Muscle layer of duodenum (tissue), 2 donors: ENCODE results near the gene MATK.
A peak's percentile ranks its signal among the peaks of the same experiment; 100 is the strongest.

Source experiments
- H3K27ac ChIP-seq: one replicate; pipeline ENCODE4 v1.7.0; 2013; ENCODE audit warnings: mild to moderate bottlenecking, low read length
- H3K27me3 ChIP-seq: one replicate; pipeline ENCODE4 v1.7.0; 2013; ENCODE audit warnings: low read depth, mild to moderate bottlenecking, control low read depth, low read length
- H3K36me3 ChIP-seq, 2 donors: one replicate each; pipeline ENCODE4 v1.7.0; 2013; ENCODE audit warnings: low read length in 2 of 2, control low read depth in 1 of 2, mild to moderate bottlenecking in 1 of 2; ENCODE audit not compliant: insufficient read depth in 2 of 2, control insufficient read depth in 1 of 2
- H3K4me1 ChIP-seq, 2 donors: one replicate each; pipeline ENCODE4 v1.7.0; 2013; ENCODE audit warnings: low read length in 2 of 2, mild to moderate bottlenecking in 2 of 2, control low read depth in 1 of 2, moderate library complexity in 1 of 2; ENCODE audit not compliant: insufficient read depth in 2 of 2, control insufficient read depth in 1 of 2
- H3K4me3 ChIP-seq, 2 donors: one replicate each; pipeline ENCODE4 v1.7.0; 2013; ENCODE audit warnings: low read length in 2 of 2, low read depth in 1 of 2, mild to moderate bottlenecking in 1 of 2
- H3K9me3 ChIP-seq, 2 donors: one replicate each; pipeline ENCODE4 v1.7.0; 2013; ENCODE audit warnings: low read length in 2 of 2, control low read depth in 1 of 2, mild to moderate bottlenecking in 1 of 2; ENCODE audit not compliant: control insufficient read depth in 1 of 2
- donor health status: healthy.

Gene MATK

DNA sequence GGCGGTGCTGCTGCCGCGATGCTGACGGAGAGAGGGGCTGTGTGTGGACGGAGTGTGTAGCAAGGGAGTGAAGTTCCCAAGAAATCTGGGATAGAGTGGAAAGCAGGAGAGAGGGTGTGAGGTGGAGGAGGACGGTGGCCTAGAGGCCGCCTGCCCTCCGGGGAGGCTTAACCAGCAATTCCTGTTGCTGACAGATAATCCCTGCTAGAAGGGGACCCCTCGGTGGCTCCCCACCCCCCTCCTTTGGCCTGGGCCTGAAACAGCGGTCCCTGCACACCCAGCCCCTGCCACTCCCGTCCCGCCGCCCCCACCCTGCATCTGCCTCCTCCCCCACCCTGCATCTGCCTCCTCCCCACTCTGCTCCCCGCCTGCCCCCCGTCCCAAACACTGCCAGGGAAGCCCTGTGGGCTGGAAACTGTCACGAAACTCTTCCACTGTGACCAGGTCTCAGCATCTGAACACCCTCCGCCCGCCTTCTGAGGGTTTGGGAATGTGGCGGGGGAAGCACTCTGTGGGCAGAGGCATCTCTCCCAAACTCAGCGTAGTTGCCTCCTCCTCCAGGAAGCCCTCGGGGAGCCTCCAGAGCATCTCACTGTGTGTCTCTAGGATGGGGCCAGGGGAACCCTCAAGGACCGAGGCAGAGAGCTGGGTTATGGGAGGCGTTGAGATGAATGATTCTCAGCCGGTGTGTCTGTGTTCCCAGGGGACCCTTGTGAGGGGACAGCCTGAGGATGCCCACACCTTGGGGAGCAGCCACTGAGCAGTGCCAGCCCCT is 17.1 kb upstream of the MATK start:
- Histone ChIP-seq H3K9me3 (no peaks in the 10 kb centered on the region), H3K27ac (no peak overlapping the region), H3K36me3 (no peaks in the 10 kb centered on the region), H3K4me3 (no peak overlapping the region), H3K4me1 (peaks cover 0 to 12% of the 10 kb centered on the region in 2 donors), H3K27me3 (peaks cover 11% of the 10 kb centered on the region)

DNA sequence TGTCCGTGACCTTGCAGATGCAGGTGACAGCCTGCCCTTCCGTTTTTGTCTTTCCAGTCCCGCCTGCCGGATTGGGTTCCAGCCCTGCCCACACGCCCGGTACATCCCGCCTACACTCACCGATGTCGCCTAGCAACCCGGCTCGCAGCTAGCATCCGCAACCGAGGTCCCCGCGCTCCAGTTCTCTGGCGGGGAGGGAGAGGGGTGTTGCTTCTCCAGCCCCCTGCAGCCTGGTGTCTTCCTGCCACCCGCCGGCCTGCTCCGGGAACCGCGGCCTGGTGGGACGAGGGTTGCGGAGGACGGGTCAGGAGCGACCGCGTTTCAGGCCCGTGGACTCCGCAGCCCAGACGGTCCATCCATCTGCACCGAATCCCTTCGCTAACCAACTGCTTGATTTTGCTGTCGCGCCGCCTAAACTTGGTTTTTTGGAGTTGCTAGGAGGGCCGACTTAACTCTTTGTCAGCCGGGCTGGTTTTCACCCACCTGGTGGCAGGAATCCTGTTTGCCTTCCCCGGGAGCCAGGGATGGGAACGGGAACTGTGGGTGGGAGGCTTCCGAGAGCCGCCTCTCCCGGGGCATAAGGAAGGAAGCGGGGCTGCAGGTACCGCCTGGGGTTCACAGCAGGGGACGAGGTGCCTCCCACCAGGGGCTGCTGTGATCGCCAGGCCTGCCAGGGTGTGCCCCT is 15.4 kb upstream of the MATK start:
- H3K27ac ChIP-seq, result no peak overlapping the region
- peaks cover 0 to 4% of the 10 kb centered on the region in 2 donors for H3K9me3 ChIP-seq
- H3K27me3 ChIP-seq, result peaks cover 11% of the 10 kb centered on the region
- no peaks in the 10 kb centered on the region for H3K36me3 ChIP-seq
- peaks cover 0 to 12% of the 10 kb centered on the region in 2 donors for H3K4me1 ChIP-seq
- peak overlapping the region in 1 of 2 donors; percentile 53 for H3K4me3 ChIP-seq

DNA sequence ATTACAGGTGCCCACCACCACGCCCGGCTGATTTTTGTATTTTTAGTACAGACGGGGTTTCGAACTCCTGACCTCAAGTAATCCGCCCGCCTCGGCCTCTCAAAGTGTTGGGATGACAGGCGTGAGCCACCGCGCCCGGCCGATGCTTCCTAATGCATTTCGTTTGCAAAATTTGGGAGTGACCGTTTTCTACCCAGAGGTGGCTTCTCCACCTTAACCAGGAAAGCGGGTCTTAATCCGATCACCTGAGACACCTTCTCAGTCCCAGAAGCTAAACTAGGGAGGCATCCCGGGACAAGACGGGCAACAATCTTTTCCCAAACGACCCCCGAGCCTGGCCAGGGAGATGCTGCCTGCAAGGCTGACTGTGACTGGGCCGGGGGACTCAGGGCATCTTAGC is 14.8 kb upstream of the MATK start:
- no peak overlapping the region for H3K27ac ChIP-seq

DNA sequence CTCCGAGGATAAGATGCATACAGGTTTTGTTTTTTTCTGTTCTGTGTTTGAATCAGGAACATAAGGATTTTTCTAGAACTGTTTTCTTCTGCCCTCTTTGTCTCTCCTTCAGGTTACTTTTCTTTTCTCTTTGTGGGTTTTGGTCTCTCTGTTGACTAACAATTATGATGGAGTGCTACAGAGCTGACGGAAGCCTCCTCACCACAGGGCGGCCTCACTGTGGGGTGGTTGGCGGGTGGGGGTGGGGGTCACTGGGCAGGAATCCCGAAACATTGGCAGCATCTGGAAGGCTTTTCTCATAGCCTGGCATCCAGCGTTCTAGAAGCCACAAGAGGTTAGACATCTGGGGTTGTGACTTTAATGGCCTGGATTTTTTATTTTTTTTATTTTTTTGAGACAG is 12.0 kb upstream of the MATK start:
- Histone ChIP-seq H3K36me3 (no peaks in the 10 kb centered on the region), H3K27me3 (peaks cover 11% of the 10 kb centered on the region), H3K9me3 (peaks cover 0 to 5% of the 10 kb centered on the region in 2 donors), H3K4me1 (peaks cover 0 to 12% of the 10 kb centered on the region in 2 donors), H3K27ac (no peak overlapping the region), H3K4me3 (no peak overlapping the region)

More for the DNA sequence above, 14.8 kb upstream of the MATK start:
- no peaks in the 10 kb centered on the region for H3K36me3 ChIP-seq
- H3K9me3 ChIP-seq, result peaks cover 0 to 5% of the 10 kb centered on the region in 2 donors
- H3K27me3 ChIP-seq, result peaks cover 11% of the 10 kb centered on the region
- peaks cover 0 to 12% of the 10 kb centered on the region in 2 donors for H3K4me1 ChIP-seq
- peak overlapping the region in 1 of 2 donors; percentile 53 for H3K4me3 ChIP-seq

DNA sequence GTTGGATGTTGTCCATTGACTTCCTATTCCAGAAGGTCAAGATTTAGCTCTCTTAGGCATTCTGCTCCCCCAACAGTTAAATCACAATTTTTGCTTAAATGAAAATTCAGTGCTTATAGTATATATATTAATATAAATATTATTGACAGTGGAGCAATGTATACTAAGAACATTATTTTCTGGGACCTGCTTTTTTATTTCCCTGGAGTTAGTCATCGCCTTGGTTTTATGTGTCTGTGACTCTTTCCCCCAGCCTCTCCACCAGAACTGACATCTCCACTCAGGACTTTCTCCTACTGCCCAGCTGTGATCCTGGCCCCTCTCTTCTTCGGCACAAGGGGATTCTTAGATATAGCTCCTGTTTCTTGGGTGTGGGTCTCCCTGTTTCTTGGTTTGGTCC is 10.2 kb upstream of the MATK start:
- H3K4me1 ChIP-seq, result peaks cover 0 to 6% of the 10 kb centered on the region in 2 donors
- peaks cover 0 to 5% of the 10 kb centered on the region in 2 donors for H3K9me3 ChIP-seq
- H3K4me3 ChIP-seq, result no peak overlapping the region
- H3K27ac ChIP-seq, result no peak overlapping the region
- no peaks in the 10 kb centered on the region for H3K36me3 ChIP-seq
- peaks cover 9% of the 10 kb centered on the region for H3K27me3 ChIP-seq

DNA sequence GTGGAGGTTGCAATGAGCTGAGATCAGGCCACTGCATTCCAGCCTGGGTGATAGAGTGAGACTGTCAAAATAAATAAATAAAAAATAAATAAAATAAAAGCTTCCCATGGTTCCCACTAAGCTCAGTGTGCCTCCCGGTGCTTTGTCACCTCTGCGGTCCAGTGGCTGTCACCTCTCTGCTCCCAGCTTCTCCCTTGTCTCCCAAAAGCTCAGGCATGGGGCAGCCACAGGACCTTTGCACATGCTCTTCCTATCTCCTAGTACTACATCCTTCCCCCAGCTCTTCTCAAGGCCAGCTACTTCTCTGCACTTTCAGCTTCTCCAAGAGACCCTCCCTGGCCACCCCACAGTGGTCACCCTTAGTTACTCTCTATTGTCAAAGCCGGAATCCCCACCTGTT is 7.6 kb upstream of the MATK start:
- Histone ChIP-seq H3K4me1 (no peaks in the 10 kb centered on the region), H3K27me3 (no peaks in the 10 kb centered on the region), H3K4me3 (no peak overlapping the region), H3K36me3 (no peaks in the 10 kb centered on the region), H3K9me3 (peaks cover 0 to 5% of the 10 kb centered on the region in 2 donors), H3K27ac (no peak overlapping the region)

DNA sequence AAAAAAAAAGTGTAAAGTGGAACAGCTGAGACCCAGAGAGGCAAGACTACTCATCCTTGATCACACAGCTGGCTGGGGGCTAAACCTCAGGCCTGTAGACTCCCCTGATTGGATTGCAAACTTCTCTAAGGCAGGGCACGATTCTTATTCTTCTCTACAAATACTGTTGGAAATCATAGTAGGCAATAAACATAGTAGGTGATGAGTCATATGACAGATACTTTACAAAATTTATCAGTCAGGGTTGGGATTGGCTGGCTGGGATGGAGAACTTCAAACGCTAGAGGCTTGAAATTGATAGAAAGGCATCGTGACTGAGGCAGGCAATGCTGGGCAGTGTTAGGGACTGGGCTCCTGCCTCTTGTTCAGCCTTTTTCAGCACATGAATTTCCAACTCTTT is 5.9 kb upstream of the MATK start:
- Histone ChIP-seq H3K36me3 (no peaks in the 10 kb centered on the region), H3K9me3 (peaks cover 0 to 5% of the 10 kb centered on the region in 2 donors), H3K27me3 (no peaks in the 10 kb centered on the region), H3K4me1 (no peaks in the 10 kb centered on the region), H3K27ac (no peak overlapping the region), H3K4me3 (no peak overlapping the region)

DNA sequence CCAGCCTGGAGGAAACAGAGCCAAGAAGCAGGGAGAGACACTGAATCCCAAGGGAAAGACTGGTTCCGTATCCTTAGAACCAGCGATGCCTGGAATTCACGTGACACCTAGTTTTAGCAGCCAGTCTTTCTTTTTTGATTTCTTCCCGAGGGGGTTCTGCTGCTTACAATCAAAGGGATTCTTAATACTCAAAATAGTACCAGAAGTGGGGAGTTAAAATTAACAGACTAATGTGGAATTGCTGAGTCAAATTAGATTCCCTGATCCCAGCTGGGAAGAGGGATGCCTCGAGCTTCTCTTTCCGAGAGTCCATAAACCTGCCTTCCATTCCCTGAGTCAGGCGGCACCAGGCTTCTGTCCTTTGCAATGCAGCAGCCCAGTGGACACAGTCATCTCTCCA is 4.8 kb upstream of the MATK start:
- H3K27ac ChIP-seq, result no peak overlapping the region
- H3K4me1 ChIP-seq, result peaks cover 0 to 3% of the 10 kb centered on the region in 2 donors

DNA sequence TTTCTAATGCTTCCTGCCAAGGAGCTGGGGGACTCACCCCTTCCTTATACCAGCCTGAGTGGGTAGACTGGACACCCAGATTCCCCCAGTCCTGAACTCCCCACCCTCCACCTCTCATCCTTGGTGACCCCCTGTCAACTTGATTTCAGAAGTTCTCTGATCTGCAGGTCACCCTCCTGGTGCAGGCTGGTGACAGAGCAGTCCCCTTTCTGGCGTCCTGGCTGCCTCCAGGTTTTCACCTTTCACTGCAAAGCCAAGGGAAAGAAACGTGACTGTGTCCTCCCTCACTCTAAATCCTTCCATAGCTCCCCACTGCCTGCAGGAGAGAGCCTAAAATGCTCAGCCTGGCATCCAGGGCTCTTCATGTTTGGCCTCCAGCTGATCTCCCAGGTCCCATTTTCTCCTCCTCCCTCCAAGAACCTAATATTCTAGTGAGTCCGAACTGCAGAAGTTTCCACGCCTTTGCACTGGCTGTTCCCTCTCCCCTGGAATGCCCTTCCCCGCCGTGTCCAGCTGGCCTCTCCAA is 4.1 kb upstream of the MATK start:
- Histone ChIP-seq H3K27me3 (no peaks in the 10 kb centered on the region), H3K9me3 (no peaks in the 10 kb centered on the region), H3K4me3 (no peak overlapping the region), H3K27ac (no peak overlapping the region), H3K36me3 (no peaks in the 10 kb centered on the region), H3K4me1 (peaks cover 0 to 9% of the 10 kb centered on the region in 2 donors)

More for the DNA sequence above, 4.8 kb upstream of the MATK start:
- Histone ChIP-seq H3K9me3 (no peaks in the 10 kb centered on the region), H3K27me3 (no peaks in the 10 kb centered on the region), H3K4me3 (no peak overlapping the region), H3K36me3 (no peaks in the 10 kb centered on the region)

DNA sequence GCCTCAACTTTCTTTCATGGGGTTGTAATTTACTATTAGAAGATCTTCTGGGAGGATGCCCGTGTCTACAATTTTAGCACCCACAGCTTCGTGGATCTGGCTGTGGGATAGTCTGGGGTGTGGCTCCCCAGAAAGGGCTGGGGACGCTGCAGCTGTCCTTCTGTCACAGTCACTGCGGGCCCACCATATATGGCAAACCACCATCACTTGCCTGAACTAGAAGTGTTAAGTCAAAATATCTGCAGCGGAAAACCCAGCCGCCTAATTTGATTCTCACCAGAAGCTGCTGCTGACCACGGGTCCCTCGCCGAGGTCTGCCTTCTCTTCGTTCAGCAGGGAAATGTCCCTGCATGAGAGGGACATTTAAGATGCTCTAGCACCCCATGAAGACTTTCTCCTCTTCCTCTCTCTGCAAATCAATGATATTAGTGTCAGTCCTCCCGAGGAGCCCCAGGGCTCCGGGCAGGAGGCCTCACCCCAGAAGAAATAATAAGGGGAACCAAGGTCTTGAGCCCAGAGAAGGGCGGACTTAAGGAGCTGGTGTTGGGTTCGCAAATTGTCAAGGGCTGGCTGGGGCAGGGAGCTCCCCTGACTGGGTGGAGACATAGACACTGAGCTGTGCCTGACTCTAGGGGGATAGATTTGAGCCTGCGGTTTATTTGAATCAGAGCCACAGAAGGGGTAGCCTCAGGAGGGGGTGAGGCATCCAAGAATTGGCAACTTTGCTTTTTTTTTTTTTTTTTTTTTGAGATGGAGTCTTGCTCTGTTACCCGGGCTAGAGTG is 3.0 kb upstream of the MATK start:
- no peak overlapping the region for H3K27ac ChIP-seq
- no peak overlapping the region for H3K4me3 ChIP-seq
- H3K27me3 ChIP-seq, result no peaks in the 10 kb centered on the region
- no peaks in the 10 kb centered on the region for H3K36me3 ChIP-seq
- peaks cover 0 to 14% of the 10 kb centered on the region in 2 donors for H3K4me1 ChIP-seq
- H3K9me3 ChIP-seq, result no peaks in the 10 kb centered on the region

DNA sequence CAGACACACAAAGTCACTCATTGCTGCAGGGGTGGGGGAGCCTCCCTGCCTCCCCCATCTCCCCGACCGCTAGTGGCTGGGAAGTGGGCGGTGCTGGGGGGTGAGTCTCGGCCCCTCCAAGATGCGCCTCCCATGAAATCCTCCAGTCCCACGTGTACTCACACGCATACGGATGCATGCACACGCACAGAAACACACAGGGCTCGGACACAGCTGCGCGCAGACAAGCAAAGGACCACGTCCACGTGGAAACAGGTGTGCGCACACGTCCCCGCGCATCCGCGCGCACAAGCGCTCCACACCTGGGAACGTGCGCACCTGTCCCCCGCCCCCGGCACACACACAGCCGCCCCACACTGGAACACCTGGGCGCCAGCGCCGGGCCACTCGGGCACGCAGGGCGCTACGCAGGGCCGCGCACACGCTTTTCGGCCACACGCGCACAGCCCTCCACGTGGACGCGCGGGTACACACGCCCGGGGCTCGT is 687 bp downstream of the MATK start:
- H3K36me3 ChIP-seq, result no peaks in the 10 kb centered on the region
- H3K4me3 ChIP-seq, result peak overlapping the region in 1 of 2 donors; percentile 48
- H3K27me3 ChIP-seq, result no peaks in the 10 kb centered on the region
- peaks cover 12 to 25% of the 10 kb centered on the region in 2 donors for H3K9me3 ChIP-seq
- H3K27ac ChIP-seq, result no peak overlapping the region
- H3K4me1 ChIP-seq, result peaks cover 0 to 14% of the 10 kb centered on the region in 2 donors
